RWPE1 (cell line): ENCODE results near the gene EEF1A2.
A peak's percentile ranks its signal among the peaks of the same experiment; 100 is the strongest.

Experiments
- CTCF ChIA-PET: fragments of 350-600 bp; sonication (Branson Sonifier 250); formaldehyde crosslinking; extraction: SDS; loops from one replicate; lab custom pipeline; 2021; lab: Yijun Ruan, JAX
- POLR2A ChIA-PET: fragments of 400-600 bp; formaldehyde crosslinking; extraction: SDS; loops from one replicate; lab custom pipeline; 2020; ENCODE audit warnings: antibody characterized with exemption; ENCODE audit not compliant: low non-redundant PET; lab: Yijun Ruan, JAX
- DNase-seq: peaks from one replicate; pipeline ENCODE4 v3.0.0; 2012; ENCODE audit warnings: low spot score
- H3K27ac ChIP-seq: fragments of 450-650 bp; 2 replicates; pipeline ENCODE4 v1.5.1; 2017
- TF ChIP-seq, protein P1 (sequence below): fragments of 450-650 bp; conservative IDR thresholded peaks from 2 replicates; pipeline ENCODE4 v1.5.1; 2017; ENCODE audit warnings: low read depth, mild to moderate bottlenecking

EEF1A2 gene

DNA sequence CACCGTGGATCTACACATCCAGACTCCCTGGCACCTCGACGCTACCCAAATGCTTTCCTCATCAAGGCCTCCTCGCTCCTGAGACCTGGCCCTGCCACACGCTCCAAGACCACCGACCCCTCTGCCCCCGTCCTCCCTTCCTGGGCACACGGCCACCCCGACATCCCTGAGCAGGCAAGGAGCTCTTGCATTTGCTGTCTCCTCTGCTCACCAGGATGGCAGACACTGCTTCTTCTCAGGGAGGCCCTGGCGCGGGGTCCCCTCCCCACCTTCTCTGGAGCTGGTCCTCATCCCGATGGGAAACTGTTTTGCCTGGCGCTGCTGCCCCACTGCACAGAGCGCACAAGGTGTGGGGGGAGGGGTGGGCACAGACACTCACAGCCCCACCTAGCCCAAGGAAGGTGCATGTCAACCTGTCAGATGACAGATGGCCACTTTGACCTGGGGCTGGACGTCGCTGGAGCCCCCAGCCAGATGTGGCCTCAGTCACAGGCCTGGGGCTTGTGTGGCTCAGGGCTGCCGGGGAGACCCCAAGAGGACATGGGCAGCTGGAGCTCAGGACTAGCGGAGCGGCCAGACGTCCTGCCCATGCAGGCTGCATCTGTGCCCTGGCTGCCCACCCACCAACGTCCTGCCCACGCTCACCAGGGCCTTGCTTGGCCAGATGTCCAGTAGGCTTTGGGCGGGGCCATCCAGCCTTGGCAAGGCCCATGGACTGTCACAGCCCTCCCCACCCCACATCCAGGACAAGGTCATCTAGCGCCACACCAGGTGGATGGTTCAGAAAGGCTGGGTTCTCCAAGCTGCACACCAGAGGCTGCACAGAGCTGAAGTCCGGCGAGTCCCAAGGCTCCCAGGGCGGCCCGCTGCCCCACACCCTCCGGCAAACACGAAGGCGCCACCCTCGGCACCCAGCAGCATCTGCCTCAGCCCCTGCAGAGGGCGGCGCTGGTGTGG, 20.3 kb downstream of the EEF1A2 start:
- no peak for DNase-seq
- ChIA-PET CTCF (interaction anchor here (0.6 kb wide), 1 partner anchor 1123 kb away, joined by 3 read pairs; no protein-coding TSS in a partner anchor), POLR2A (no interaction called here)
- TF ChIP-seq, protein P1, sequence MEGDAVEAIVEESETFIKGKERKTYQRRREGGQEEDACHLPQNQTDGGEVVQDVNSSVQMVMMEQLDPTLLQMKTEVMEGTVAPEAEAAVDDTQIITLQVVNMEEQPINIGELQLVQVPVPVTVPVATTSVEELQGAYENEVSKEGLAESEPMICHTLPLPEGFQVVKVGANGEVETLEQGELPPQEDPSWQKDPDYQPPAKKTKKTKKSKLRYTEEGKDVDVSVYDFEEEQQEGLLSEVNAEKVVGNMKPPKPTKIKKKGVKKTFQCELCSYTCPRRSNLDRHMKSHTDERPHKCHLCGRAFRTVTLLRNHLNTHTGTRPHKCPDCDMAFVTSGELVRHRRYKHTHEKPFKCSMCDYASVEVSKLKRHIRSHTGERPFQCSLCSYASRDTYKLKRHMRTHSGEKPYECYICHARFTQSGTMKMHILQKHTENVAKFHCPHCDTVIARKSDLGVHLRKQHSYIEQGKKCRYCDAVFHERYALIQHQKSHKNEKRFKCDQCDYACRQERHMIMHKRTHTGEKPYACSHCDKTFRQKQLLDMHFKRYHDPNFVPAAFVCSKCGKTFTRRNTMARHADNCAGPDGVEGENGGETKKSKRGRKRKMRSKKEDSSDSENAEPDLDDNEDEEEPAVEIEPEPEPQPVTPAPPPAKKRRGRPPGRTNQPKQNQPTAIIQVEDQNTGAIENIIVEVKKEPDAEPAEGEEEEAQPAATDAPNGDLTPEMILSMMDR: no peak
- no peak overlapping the region for H3K27ac ChIP-seq

DNA sequence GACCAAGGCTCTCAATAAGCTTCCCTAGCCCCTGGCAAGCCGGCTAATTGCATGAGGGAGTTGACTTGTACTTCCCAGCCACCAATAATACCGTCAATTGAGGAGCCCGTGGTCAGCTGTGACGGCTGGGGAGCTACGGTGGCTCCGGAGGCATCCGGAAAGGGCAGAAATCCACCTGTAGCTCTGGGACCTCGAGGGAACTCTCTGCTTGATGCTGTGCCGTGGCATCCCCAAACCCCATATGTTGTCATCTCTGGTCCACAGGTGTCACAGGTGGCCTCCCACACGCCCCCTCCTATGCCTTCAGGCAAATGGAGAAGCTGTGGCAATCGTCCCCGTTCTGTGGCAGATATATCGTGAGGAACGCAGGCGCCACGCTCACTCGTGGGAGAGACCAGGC, 20.9 kb downstream of the EEF1A2 start:
- TF ChIP-seq, protein P1: no peak
- no peak overlapping the region for H3K27ac ChIP-seq
- POLR2A ChIA-PET: interaction anchor here (1.2 kb wide), 1 partner anchor 43 kb away, joined by 4 read pairs; the partner anchor contains the start of gene PPDPF
- DNase-seq: no peak
- CTCF ChIA-PET: interaction anchor here (0.7 to 1.0 kb wide), 3 partner anchors 19 to 568 kb away, joined by 3 to 6 read pairs (median 3); no protein-coding TSS in a partner anchor

DNA sequence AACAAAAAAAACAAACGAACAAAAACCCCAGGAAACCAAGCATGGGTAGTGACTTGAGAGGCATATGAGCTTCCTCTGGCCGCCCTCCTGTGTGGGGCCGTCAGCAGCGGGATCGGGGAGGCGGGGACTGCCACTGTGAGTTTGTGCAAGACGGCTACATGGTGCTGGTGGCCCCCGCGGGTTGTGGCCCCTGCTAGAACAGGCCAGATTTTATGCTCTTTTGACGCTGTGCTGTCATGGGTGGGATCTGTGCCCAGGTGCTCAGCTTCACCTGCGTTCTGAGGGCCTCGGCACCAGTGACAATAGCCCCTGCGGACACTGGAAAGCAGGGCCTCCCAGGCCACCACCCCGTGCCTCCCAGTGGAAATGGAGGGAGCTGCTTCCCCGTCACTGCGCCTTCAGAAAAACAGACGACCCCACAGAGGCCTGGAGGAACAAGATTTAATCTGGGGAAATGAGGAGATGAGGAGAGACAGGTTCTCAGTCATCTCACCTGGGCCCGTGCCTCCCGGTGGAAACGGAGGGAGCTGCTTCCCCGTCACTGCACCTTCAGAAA, 21.7 kb downstream of the EEF1A2 start:
- POLR2A ChIA-PET: interaction anchor here (1.2 kb wide), 1 partner anchor 44 kb away, joined by 4 read pairs; the partner anchor contains the start of gene PPDPF

DNA sequence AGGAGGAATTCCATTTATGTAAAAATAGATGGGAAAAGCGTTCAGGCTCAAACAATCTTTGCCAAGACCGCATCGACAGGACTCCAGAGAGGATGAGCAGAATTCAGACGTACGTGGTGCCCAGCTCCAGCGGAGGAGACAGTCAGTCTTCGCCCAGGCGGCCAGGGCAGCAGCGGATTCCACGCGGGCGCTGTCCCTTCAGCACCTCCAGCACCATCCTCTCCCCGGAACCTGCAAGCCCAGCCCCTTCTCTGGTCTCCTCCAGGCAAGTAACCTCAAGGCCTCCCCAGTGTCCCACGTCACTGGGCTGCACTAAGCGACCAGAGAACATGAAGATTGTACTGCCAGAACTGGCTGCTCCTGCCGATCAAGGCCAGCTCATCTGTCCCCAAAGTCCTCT, 23.7 kb downstream of the EEF1A2 start:
- no peak overlapping the region for H3K27ac ChIP-seq
- POLR2A ChIA-PET: interaction anchor here (0.7 kb wide), 1 partner anchor 14 kb away, joined by 3 read pairs; no protein-coding TSS in a partner anchor
- CTCF ChIA-PET: interaction anchor here (0.5 kb wide), 1 partner anchor 166 kb away, joined by 3 read pairs; no protein-coding TSS in a partner anchor
- peak; percentile 62 for DNase-seq
- TF ChIP-seq, protein P1: no peak

More for the DNA sequence above, 21.7 kb downstream of the EEF1A2 start:
- DNase-seq: no peak
- H3K27ac ChIP-seq: no peak overlapping the region
- CTCF ChIA-PET: interaction anchor here (0.7 to 1.0 kb wide), 3 partner anchors 19 to 199 kb away, joined by 3 to 6 read pairs (median 3); no protein-coding TSS in a partner anchor
- TF ChIP-seq, protein P1: no peak

DNA sequence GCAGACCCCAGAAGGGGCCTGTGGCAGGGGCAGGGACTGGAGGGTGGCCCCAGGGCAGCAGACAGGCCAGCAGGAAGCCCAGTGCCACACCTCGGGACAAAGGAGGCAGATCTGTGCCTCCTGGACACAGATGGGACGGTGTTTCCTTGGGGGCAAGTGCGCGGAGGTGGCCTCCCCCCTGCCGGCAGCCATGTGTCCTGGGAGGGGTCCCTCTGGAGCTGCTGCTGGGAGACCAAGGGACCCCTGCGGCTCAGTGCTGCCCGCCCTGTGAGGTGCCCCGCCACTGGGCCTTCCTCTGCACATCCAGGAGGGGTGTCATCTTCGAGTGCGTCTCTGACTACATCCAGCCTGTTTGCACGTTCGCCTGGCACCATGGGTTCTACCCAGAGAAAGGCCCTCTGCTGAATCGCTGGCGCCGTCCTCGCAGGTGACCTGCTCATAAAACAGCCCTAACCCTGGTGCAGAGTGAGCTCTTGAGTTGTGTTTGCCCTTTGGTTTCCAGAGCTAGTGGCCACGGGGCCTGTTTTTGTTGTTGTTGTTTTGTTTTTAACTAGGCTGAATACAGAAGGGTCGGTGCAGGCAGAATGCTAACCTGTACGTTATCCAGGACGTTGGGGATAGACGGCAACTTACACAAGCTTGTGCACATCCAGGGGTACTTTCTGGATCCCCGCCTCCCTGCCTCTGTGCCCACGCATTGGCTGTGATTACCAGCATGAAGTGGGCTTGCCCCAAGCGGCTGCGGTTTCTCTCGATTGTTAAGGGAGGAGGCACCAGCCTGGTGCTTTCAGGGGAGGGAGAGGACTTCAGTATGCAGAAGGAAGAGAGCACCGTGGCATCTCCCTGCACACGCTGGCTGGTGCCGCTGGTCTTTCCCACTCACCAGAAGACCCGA, 25.1 kb downstream of the EEF1A2 start:
- ChIA-PET POLR2A (no interaction called here), CTCF (no interaction called here)
- DNase-seq: no peak

More for the DNA sequence above, 25.1 kb downstream of the EEF1A2 start:
- no peak overlapping the region for H3K27ac ChIP-seq
- TF ChIP-seq, protein P1: no peak
